Fibroblast of skin of right quadriceps (primary cell): ENCODE results near the gene DDX52.
"Not testable (repeated sequence)": the region's sequence is repeated elsewhere in the genome, so short reads cannot be mapped to it uniquely, and the experiment has no call there.

Experiments
- DNase-seq: peaks from one replicate; pipeline ENCODE4 v3.0.0-alpha.2; 2013

DDX52 gene

GRCh38 chr17:37650419-37651003 lies 7.3 kb upstream of the DDX52 start:
- DNase-seq: peak; percentile 36

- peak; percentile 39 for DNase-seq
Measured at GRCh38 chr17:37648555-37648954, 5.3 kb upstream of the DDX52 start.

- DNase-seq: no peak
Measured at GRCh38 chr17:37647856-37648255, 4.6 kb upstream of the DDX52 start.

GRCh38 chr17:37643869-37644268 lies 623 bp upstream of the DDX52 start:
- no peak for DNase-seq

- DNase-seq: peak; percentile 19
Measured at GRCh38 chr17:37642681-37643080, 565 bp downstream of the DDX52 start.

GRCh38 chr17:37640015-37640414 lies 3.2 kb downstream of the DDX52 start:
- DNase-seq: no peak

- DNase-seq: no peak
Measured at GRCh38 chr17:37637956-37638355, 5.3 kb downstream of the DDX52 start.

GRCh38 chr17:37616430-37616829 lies 26.8 kb downstream of the DDX52 start:
- not testable (repeated sequence) for DNase-seq

GRCh38 chr17:37614823-37615222 lies 28.4 kb downstream of the DDX52 start:
- DNase-seq: no peak

- peak; percentile 69 for DNase-seq
Measured at GRCh38 chr17:37614391-37614790, 28.9 kb downstream of the DDX52 start.

- DNase-seq: no peak
Measured at GRCh38 chr17:37610971-37611370, 32.3 kb downstream of the DDX52 start.

GRCh38 chr17:37610041-37610420 lies 33.2 kb downstream of the DDX52 start:
- DNase-seq: not testable (repeated sequence)

GRCh38 chr17:37609170-37610040 lies 33.8 kb downstream of the DDX52 start, which contains the start of gene SYNRG:
SYNRG (minus strand) TSS chr17:37609418; CDS start chr17:37609355, 63 bp downstream.
- peak; percentile 98 for DNase-seq

- peak; percentile 43 for DNase-seq
Measured at GRCh38 chr17:37608351-37609169, 34.7 kb downstream of the DDX52 start.

GRCh38 chr17:37607637-37608331 lies 35.5 kb downstream of the DDX52 start:
- no peak for DNase-seq

- DNase-seq: no peak
Measured at GRCh38 chr17:37605813-37606505, 37.3 kb downstream of the DDX52 start.

- DNase-seq: no peak
Measured at GRCh38 chr17:37605081-37605480, 38.2 kb downstream of the DDX52 start.

GRCh38 chr17:37604556-37604955 lies 38.7 kb downstream of the DDX52 start:
- no peak for DNase-seq

- DNase-seq: no peak
Measured at GRCh38 chr17:37598145-37598544, 45.1 kb downstream of the DDX52 start.

- no peak for DNase-seq
Measured at GRCh38 chr17:37592291-37592690, 51.0 kb downstream of the DDX52 start.

- DNase-seq: no peak
Measured at GRCh38 chr17:37585066-37585465, 58.2 kb downstream of the DDX52 start.

- peak; percentile 5 for DNase-seq
Measured at GRCh38 chr17:37576281-37576680, 67.0 kb downstream of the DDX52 start.
